WERI-Rb-1 (cell line): ENCODE data around the gene SHC4.

Experiments used
- DNase-seq: peaks from one replicate; pipeline ENCODE4 v3.0.0-alpha.2; 2020
- H3K27ac ChIP-seq: fragments of 250-450 bp; sonication (Bioruptor Pico); 2 replicates; pipeline ENCODE4 v1.5.1; 2020; ENCODE audit warnings: mild to moderate bottlenecking, moderate library complexity
- H3K27me3 ChIP-seq: fragments of 250-450 bp; sonication (Bioruptor Pico); 2 replicates; pipeline ENCODE4 v1.5.1; 2021; ENCODE audit warnings: mild to moderate bottlenecking, low read depth, moderate library complexity; ENCODE audit not compliant: insufficient read depth, severe bottlenecking
- H3K36me3 ChIP-seq: fragments of 250-450 bp; sonication (Bioruptor Pico); 2 replicates; pipeline ENCODE4 v1.5.1; 2020; ENCODE audit warnings: mild to moderate bottlenecking, moderate library complexity
- H3K4me3 ChIP-seq: 2 replicates; pipeline ENCODE4 v1.5.1; 2011; ENCODE audit warnings: low read depth, mild to moderate bottlenecking, control low read depth, low read length
- H3K9me3 ChIP-seq: fragments of 250-450 bp; sonication (Bioruptor Pico); 2 replicates; pipeline ENCODE4 v1.5.1; 2021; ENCODE audit warnings: mild to moderate bottlenecking, moderate library complexity; ENCODE audit not compliant: severe bottlenecking
- TF ChIP-seq, protein P1 (sequence below): IDR thresholded peaks from 2 replicates; pipeline ENCODE4 v1.5.1; 2011; ENCODE audit warnings: low read depth, mild to moderate bottlenecking, control low read depth, inconsistent platforms, low read length

The SHC4 gene

DNA sequence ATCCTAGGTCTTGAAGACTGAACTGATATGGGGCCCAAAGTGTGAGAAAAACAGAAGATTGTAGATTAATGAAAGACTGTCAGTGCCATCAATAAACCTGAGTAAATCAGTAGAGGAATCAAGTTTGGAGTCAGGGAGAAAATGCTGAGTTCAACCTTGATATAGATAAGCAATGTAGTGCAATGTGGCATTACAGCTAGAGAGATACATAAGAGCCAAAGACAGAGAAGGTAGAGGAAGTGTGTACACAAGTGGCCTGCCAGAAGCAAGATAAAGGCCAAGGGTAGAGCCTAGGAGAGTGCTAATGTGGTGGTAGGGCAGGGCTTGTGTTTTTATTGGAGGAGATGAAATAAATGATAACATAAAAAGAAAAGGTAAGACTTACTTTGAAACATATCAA lies 111.8 kb downstream of the SHC4 start:
- no peaks in the 10 kb centered on the region for H3K9me3 ChIP-seq
- no peaks in the 10 kb centered on the region for H3K36me3 ChIP-seq
- H3K4me3 ChIP-seq = no peak overlapping the region
- H3K27ac ChIP-seq = no peak overlapping the region
- TF ChIP-seq, protein P1, sequence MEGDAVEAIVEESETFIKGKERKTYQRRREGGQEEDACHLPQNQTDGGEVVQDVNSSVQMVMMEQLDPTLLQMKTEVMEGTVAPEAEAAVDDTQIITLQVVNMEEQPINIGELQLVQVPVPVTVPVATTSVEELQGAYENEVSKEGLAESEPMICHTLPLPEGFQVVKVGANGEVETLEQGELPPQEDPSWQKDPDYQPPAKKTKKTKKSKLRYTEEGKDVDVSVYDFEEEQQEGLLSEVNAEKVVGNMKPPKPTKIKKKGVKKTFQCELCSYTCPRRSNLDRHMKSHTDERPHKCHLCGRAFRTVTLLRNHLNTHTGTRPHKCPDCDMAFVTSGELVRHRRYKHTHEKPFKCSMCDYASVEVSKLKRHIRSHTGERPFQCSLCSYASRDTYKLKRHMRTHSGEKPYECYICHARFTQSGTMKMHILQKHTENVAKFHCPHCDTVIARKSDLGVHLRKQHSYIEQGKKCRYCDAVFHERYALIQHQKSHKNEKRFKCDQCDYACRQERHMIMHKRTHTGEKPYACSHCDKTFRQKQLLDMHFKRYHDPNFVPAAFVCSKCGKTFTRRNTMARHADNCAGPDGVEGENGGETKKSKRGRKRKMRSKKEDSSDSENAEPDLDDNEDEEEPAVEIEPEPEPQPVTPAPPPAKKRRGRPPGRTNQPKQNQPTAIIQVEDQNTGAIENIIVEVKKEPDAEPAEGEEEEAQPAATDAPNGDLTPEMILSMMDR = no peak
- H3K27me3 ChIP-seq = no peaks in the 10 kb centered on the region
- DNase-seq = no peak

DNA sequence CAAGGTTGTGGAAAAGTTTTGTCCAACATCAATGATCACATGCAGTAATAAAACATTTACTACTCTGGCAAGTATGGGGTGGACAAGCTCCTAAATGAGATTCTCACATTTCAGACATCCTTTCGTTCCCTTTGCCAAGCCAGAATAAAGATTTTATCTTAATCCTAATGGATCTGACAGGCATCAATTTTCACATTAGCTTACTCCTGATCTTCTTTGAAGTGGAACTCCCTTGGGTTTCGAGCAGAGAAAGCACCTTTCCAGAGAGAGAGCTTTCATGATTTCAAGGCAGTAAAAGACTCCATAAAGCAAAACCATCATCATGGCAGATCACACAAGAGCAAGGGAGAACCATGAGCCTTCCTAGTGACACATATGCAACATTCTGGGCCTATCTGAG lies 113.1 kb downstream of the SHC4 start:
- Histone ChIP-seq H3K27me3 (no peaks in the 10 kb centered on the region), H3K9me3 (no peaks in the 10 kb centered on the region), H3K4me3 (no peak overlapping the region), H3K36me3 (no peaks in the 10 kb centered on the region), H3K27ac (no peak overlapping the region)
- TF ChIP-seq, protein P1 = no peak
- DNase-seq = no peak

DNA sequence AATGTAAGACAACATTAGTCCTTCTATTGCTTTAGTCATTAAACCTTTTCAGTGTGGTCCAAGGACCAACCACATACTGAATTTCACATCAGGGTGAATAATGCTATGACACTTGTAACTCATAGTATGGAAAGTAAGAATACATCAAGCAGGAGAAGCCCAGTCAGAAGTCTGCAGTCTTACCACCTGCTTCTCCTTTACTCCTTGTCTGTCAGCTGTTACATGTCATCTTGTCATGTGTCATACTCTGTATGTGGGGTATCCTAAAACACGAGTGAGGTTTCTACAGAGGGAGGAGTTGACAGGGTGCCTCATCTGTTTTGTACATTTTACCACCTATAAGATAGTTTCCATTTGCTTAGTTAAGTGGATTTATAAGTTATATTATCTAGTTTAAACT lies 118.6 kb downstream of the SHC4 start:
- no peak for DNase-seq
- Histone ChIP-seq H3K27ac (no peak overlapping the region), H3K27me3 (no peaks in the 10 kb centered on the region), H3K36me3 (no peaks in the 10 kb centered on the region), H3K4me3 (no peak overlapping the region), H3K9me3 (peaks cover 5% of the 10 kb centered on the region)
- TF ChIP-seq, protein P1 = no peak

DNA sequence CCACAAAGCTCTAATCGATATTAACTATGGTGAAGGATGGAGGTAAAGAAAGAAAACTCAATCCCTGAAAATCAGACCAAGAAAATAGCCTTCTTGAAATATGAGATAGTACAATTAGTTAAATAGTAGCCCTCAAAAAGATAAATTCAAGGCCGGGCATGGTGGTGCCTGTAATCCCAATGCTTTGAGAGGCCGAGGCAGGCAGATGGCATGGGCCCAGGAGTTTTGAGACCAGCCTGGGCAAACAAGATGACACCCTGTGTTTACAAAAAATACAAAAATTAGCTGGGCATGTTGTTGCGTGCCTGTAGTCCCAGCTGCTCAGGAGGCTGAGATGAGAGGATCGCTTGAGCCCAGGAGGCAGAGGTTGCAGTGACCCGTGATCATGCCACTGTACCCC lies 121.2 kb downstream of the SHC4 start:
- no peak for DNase-seq
- no peaks in the 10 kb centered on the region for H3K36me3 ChIP-seq
- no peak overlapping the region for H3K27ac ChIP-seq
- TF ChIP-seq, protein P1 = no peak
- no peaks in the 10 kb centered on the region for H3K27me3 ChIP-seq
- no peak overlapping the region for H3K4me3 ChIP-seq
- H3K9me3 ChIP-seq = peaks cover 5% of the 10 kb centered on the region

DNA sequence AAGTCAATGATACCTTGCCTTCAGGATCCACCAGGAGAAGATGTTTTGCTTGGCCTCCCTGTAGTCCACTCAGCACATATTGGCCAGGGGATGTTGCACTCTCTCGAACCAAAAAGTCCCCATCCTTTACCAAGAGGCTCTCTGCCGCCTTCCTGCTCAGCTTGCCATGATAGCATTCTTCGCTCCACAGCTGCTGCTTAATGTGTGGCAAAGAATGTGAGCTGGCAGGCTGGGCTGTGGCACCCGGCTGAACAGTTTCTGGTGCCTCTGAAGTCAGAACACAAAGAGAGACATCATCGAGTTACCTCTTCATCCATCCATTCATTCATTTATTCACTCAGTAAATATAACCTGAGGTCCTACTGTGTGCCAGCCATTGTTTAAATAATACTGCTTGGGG lies 129.0 kb downstream of the SHC4 start:
- Histone ChIP-seq H3K9me3 (no peaks in the 10 kb centered on the region), H3K27me3 (no peaks in the 10 kb centered on the region), H3K27ac (no peak overlapping the region), H3K4me3 (no peak overlapping the region), H3K36me3 (no peaks in the 10 kb centered on the region)
- DNase-seq = no peak
- TF ChIP-seq, protein P1 = no peak

DNA sequence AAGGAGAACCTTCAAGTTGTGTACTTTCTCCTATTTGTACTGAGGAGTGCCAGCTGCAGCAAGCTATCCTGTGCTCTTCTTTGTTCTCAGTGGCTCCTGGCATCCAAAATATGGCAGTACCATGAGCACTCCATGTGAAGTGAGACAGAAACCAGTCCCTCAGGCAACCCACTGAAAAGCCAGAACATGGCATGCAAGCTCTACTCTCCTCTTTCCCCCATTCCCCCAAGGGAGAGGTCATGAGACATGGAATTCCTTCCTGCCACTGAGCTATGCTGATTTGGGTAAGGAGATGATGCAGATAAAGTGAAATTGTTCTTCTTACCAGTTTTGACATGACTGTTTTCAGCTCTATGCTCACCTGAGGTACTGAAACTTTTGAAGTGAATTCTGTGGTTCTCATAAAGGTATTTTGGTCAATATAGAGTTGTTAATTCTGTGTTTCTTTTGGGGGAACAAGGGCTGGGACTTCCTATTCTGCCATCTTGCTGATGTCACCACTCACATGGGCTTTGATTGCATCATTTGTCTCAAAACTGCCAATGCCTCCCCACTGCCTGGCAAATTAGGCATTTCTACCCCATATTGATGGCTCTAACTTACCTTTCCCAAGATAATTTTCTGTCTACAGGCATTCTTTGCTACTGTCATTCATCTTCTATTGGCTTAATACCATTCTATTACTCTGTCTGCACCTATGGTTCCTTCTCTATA lies 130.0 kb downstream of the SHC4 start:
- no peaks in the 10 kb centered on the region for H3K9me3 ChIP-seq
- H3K27me3 ChIP-seq = no peaks in the 10 kb centered on the region
- DNase-seq = no peak
- TF ChIP-seq, protein P1 = no peak
- no peak overlapping the region for H3K4me3 ChIP-seq
- no peaks in the 10 kb centered on the region for H3K36me3 ChIP-seq
- no peak overlapping the region for H3K27ac ChIP-seq
